Activated CD4-positive, alpha-beta T cell treated with anti-CD3 and anti-CD28 coated beads, Interleukin-2, amount 50 U/mL, for 4 hours (primary cell): ENCODE measurements around the gene FRAT2.

Experiments used
- DNase-seq, 2 experiments: peaks; one replicate each; pipeline ENCODE4 v3.0.0-alpha.2; 2020

The FRAT2 gene

GRCh38 chr10:97334370-97335175, at the start of gene FRAT2:
Gene FRAT2, minus strand, starts transcription at chr10:97334729. Its CDS starts 157 bp downstream, at chr10:97334572.
- peak; percentile 83 for DNase-seq

- DNase-seq, result no peak
Observed at GRCh38 chr10:97384156-97384555, 49.6 kb upstream of the FRAT2 start.

DNA sequence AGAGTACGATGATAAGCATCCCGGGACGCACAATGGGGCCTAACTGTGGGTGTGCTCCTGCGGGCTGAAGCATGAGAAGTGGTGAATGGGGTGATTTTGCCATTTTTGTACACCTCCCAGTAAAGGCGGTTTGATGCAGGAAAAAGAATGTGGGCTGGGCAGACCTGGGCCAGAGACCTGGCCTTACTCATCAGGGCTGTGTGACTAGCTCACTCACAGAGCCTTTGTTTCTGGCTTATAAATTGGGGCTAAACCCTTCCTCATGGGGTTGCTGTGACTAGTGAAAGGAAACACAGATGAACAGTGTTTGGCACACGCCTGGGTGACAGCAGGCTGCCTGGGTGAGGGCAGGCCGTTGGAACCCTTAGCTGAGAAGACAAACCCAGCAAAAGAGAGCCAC, 48.6 kb upstream of the FRAT2 start:
- no peak for DNase-seq

DNA sequence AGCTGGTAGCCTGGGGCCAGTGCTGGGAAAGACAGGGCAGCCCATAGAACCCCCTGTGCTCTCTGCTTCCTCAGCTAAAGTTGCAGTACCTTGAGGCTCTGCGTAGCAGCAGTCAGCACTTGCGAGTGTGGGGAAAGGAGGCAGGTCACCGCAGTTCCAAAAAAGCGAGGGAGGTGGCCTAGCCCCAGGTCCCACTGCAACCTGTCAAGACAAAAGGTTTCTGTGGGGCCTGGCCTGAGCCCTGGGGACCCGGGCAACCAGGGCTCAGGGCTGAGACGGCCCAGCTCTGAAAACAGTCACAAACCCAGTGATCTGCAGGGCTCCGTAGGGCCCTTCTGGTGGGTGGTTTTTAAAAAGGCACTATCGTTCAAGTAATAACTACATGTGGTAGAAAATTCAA, 47.1 kb upstream of the FRAT2 start:
- DNase-seq, result no peak

- DNase-seq, result no peak
Observed at GRCh38 chr10:97380516-97380915, 46.0 kb upstream of the FRAT2 start.

DNA sequence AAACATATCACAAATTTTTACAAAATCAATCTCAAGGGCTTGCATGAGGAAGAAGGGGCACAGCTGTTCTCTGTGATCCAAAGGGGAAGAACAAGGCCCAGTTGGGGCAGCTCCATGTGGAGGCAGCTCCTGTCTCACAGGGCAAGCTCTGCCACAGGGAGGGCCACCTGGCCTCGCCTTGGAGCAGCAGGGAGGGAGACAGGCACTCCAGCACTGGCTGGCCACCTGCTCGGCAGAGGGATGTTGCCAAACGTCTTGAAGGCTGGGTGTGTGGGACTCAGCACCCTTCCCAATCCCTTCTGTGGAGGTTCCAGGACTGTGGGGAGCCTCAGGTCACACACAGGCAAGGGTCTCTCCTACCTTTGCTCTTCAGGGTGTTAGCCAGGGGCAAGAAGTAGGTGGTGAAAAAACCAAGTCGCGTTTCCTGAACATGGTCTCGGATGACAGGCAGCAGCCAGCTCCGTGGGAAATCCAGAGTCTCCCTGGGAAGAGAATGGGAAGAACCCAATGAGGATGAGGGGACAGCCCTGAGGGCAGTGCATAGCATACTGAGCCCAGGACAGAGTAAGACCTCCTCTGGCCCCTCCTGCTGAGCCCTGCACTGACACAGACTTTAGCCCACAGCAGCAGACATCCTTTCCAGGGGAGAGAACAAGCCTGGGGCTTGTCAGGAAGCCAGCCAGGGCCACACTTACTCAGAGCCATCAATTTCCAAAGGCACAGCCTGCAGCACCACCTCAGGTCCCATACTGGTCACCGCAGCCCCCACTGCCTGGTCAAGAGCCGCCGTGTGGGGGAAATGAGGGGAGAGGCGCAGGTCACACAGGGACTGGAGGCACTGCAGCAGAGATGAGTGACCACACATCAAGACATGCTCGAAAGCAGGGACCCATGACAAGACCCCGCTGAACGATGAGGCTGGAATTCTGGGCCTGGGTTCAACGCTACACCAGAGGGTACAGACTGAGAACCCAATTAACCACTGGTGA, 44.7 kb upstream of the FRAT2 start:
- DNase-seq, result no peak

- DNase-seq, result no peak
Observed at GRCh38 chr10:97376413-97376812, 41.9 kb upstream of the FRAT2 start.

GRCh38 chr10:97373456-97373855, 38.9 kb upstream of the FRAT2 start:
- no peak for DNase-seq

- DNase-seq, result no peak
Observed at GRCh38 chr10:97372233-97372875, 37.8 kb upstream of the FRAT2 start.

- DNase-seq, result no peak
Observed at GRCh38 chr10:97371696-97372095, 37.2 kb upstream of the FRAT2 start.

- no peak for DNase-seq
Observed at GRCh38 chr10:97367126-97367649, 32.7 kb upstream of the FRAT2 start.

- no peak for DNase-seq
Observed at GRCh38 chr10:97366572-97366971, 32.0 kb upstream of the FRAT2 start.

DNA sequence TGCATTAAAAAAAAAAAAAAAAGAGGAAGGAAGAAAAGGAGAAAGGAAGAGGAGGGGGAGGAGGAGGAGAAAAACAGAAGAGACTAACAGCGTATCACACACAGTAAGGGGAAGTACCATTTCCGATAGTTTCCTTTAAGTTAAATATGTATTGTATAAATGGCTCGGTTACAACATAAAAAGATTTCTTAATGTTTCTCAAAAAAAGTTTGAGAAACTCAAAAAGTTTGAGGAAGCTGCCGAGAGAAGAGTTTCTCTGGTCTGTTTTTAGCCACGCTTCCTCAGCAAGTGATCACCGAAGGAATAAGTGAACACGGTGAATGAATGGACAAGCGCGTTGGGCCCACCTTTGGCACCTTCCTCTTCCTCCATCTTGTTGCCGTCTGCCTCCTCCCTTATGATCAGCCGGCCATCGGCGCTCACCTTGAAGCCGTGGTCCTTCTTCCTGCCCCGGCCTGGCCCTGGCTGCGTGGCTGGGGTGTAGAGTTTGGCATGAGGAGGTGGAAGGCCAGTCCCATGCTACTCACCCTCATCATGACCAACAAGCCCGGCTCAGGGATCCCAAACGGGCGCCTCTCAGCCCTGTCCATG, 31.3 kb upstream of the FRAT2 start:
- no peak for DNase-seq

GRCh38 chr10:97363071-97363470, 28.5 kb upstream of the FRAT2 start:
- no peak for DNase-seq

- DNase-seq, result no peak
Observed at GRCh38 chr10:97362310-97363033, 27.9 kb upstream of the FRAT2 start.

DNA sequence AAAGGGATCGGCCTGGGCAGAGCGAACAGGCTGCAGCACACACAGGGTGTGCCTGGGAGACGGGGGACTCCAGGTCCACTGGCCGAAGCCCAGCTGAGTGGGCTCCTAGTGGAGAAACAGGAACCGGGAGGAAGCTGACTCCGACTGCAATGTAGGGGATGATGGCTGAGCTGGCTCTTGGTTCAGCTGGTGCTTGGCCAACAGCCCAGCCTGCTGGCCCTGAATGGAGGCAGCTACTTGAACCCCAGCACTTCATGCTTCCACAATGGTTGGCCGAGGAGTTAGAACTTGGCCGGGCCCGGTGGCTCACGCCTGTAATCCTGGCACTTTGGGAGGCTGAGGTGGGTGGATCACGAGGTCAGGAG, 27.0 kb upstream of the FRAT2 start:
- no peak for DNase-seq

DNA sequence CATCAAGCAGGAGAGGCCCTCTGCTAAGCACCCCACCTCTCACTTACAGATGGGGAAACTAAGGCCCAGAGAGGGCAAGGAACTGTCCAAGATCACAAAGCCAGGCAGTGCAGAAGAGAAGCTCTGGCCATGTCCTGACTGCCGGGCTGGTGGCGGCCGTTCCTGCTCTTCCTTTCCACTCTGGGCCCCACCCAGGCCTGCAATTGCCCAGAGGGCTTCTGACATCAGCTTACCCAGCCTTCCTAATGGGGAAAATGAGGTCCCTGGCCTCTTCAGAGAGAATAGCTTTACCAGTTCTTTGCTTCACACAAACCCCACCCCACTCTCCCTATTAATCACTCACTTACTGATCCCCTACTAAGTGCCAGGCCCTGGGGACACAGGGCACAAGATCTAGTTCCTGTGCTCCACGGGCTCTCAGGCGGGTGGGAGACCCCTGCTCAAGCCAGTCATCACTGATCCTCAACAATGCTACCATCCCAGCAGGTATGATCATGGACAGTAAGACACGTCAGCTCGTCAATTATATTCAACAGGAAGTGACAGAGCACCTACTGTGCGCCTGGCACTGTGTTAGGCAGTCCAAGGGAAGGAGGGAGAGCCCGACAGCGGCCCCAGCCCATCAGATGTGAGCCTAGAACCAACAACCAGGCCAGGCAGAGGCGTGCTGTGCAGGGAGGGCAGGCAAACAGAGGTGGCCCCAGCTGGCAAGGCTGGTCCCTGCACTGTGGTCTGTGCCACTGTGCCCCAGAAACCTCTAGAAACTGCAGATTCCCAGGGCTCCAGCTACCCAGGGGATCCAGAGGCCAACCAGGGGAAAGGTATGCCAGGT, 26.4 kb upstream of the FRAT2 start:
- DNase-seq, result no peak

DNA sequence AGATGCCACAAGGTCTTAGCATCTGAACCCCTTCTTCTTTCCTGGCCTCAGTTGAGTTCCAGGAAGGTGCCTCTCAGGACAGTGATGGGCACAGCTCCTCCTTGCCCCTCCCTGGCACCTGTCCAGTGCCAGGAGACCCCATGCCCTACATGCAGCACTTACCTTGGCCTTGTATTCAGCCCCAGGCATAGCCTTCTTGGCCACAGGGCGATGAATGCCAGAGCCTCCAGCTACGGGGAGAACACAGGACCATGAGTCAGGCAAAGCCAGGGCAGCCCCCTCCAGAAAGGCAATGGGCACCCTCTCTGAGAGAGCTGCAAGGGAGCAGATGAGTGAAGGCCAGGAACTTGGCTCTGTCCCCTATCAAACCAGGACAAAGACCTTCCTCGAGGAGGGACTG, 24.3 kb upstream of the FRAT2 start:
- no peak for DNase-seq

DNA sequence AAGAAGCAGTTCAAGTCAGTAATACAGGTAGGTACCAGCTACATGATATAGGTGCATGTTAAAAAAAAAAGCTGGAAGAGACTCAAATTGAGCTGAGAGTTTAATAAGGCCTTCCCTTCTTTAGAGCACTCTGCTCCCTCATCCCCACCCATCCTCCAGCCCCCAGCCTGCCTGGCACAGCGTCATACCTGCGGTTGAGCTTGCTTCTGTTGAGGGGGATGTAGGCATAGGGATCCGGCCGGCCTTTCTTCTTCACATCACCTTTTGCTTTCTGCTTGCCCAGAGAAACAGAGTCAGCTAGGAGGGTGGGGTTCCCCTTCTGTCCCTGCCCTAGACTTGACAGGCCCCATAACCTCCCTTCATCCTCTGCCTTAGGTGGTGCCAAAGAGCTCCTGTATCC, 23.8 kb upstream of the FRAT2 start:
- DNase-seq, result no peak

GRCh38 chr10:97356918-97357317, 22.4 kb upstream of the FRAT2 start:
- DNase-seq, result no peak

GRCh38 chr10:97356318-97356914, 21.9 kb upstream of the FRAT2 start:
- DNase-seq, result no peak
